Liver (tissue), 9 donors: ENCODE measurements around the gene ZNF746. TPM values are rescaled to one million over a fixed set of nuclear protein-coding genes. Genes with fewer than 3 reads are reported as not detected.

Experiments
- DNase-seq: peaks from one replicate; pipeline ENCODE4 v3.0.0-alpha.2; 2017; ENCODE audit warnings: low spot score
- H3K27ac ChIP-seq, 2 donors: one replicate each; pipeline ENCODE4 v1.7.0; 2013; ENCODE audit warnings: inconsistent platforms in 2 of 2, low read length in 2 of 2, control low read depth in 1 of 2, low read depth in 1 of 2, mild to moderate bottlenecking in 1 of 2
- H3K27me3 ChIP-seq, 4 donors: one replicate each; pipeline versions ENCODE4 v1.6.1 to v1.7.0; 2013; ENCODE audit warnings: low read length in 3 of 4, inconsistent platforms in 1 of 4, mild to moderate bottlenecking in 1 of 4, moderate library complexity in 1 of 4; ENCODE audit not compliant: control insufficient read depth in 4 of 4, insufficient read depth in 4 of 4
- H3K36me3 ChIP-seq, 4 donors: one replicate each; pipeline versions ENCODE4 v1.6.1 to v1.7.0; 2013; ENCODE audit warnings: low read length in 3 of 4, mild to moderate bottlenecking in 3 of 4, low read depth in 1 of 4, moderate library complexity in 1 of 4; ENCODE audit not compliant: control insufficient read depth in 4 of 4, insufficient read depth in 3 of 4
- H3K4me1 ChIP-seq, 4 donors: one replicate each; pipeline versions ENCODE4 v1.6.1 to v1.7.0; 2013; ENCODE audit warnings: low read length in 3 of 4, mild to moderate bottlenecking in 3 of 4, moderate library complexity in 1 of 4; ENCODE audit not compliant: control insufficient read depth in 4 of 4, insufficient read depth in 4 of 4
- H3K4me3 ChIP-seq, 3 donors: one replicate each; pipeline versions ENCODE4 v1.6.1 to v1.7.0; 2013; ENCODE audit warnings: low read length in 3 of 3, control low read depth in 1 of 3, low read depth in 1 of 3, mild to moderate bottlenecking in 1 of 3
- H3K9ac ChIP-seq, 2 donors: one replicate each; pipeline ENCODE4 v1.7.0; 2013; ENCODE audit warnings: low read length in 2 of 2, mild to moderate bottlenecking in 2 of 2, moderate library complexity in 2 of 2, control low read depth in 1 of 2, low read depth in 1 of 2
- H3K9me3 ChIP-seq, 4 donors: one replicate each; pipeline versions ENCODE4 v1.6.1 to v1.7.0; 2013; ENCODE audit warnings: low read length in 3 of 4; ENCODE audit not compliant: control insufficient read depth in 4 of 4
- ATF3 ChIP-seq: IDR thresholded peaks from 2 replicates; pipeline ENCODE4 v1.6.1; 2016; ENCODE audit warnings: antibody characterized with exemption
- CTCF ChIP-seq: fragments of 150-350 bp; IDR thresholded peaks from 2 replicates; pipeline ENCODE4 v1.5.1; 2017; ENCODE audit warnings: improper control_type of control experiment, low read depth, low read length; ENCODE audit not compliant: missing input control
- EGR1 ChIP-seq, 2 donors: IDR thresholded peaks; 2 replicates each; pipeline ENCODE4 v1.6.1; 2016 to 2018; ENCODE audit warnings: antibody characterized with exemption in 2 of 2, low read depth in 2 of 2
- FOXA1 ChIP-seq: IDR thresholded peaks from 2 replicates; pipeline ENCODE4 v1.6.1; 2016; ENCODE audit warnings: antibody characterized with exemption
- FOXA2 ChIP-seq: IDR thresholded peaks from 2 replicates; pipeline ENCODE4 v1.6.1; 2016; ENCODE audit warnings: antibody characterized with exemption
- GABPA ChIP-seq, 2 donors: IDR thresholded peaks in 1 of 2; conservative IDR thresholded peaks in 1 of 2; 2 replicates each; pipeline ENCODE4 v1.6.1; 2016; ENCODE audit warnings: antibody characterized with exemption in 2 of 2, mild to moderate bottlenecking in 1 of 2, moderate library complexity in 1 of 2
- HNF4A ChIP-seq, 2 donors: conservative IDR thresholded peaks; 2 replicates each; pipeline ENCODE4 v1.6.1; 2016; ENCODE audit warnings: antibody characterized with exemption in 2 of 2, mild to moderate bottlenecking in 2 of 2
- HNF4G ChIP-seq: IDR thresholded peaks from 2 replicates; pipeline ENCODE4 v1.6.1; 2016; ENCODE audit warnings: antibody characterized with exemption
- JUND ChIP-seq, 2 donors: IDR thresholded peaks; 2 replicates each; pipeline ENCODE4 v1.6.1; 2016; ENCODE audit warnings: antibody characterized with exemption in 2 of 2
- MAX ChIP-seq: IDR thresholded peaks from 2 replicates; pipeline ENCODE4 v1.6.1; 2016; ENCODE audit warnings: antibody characterized with exemption
- NR2F2 ChIP-seq: IDR thresholded peaks from 2 replicates; pipeline ENCODE4 v1.6.1; 2016; ENCODE audit warnings: antibody characterized with exemption
- RAD21 ChIP-seq, 2 donors: IDR thresholded peaks; 2 replicates each; pipeline ENCODE4 v1.6.1; 2016; ENCODE audit warnings: antibody characterized with exemption in 2 of 2, mild to moderate bottlenecking in 2 of 2
- REST ChIP-seq: IDR thresholded peaks from 2 replicates; pipeline ENCODE4 v1.6.1; 2016; ENCODE audit warnings: antibody characterized with exemption, mild to moderate bottlenecking
- RXRA ChIP-seq, 2 donors: IDR thresholded peaks; 2 replicates each; pipeline ENCODE4 v1.6.1; 2017 to 2018; ENCODE audit warnings: antibody characterized with exemption in 2 of 2, mild to moderate bottlenecking in 1 of 2
- SP1 ChIP-seq: IDR thresholded peaks from 2 replicates; pipeline ENCODE4 v1.6.1; 2018; ENCODE audit warnings: antibody characterized with exemption, mild to moderate bottlenecking
- TAF1 ChIP-seq: conservative IDR thresholded peaks from 2 replicates; pipeline ENCODE4 v1.6.1; 2016; ENCODE audit warnings: antibody characterized with exemption, mild to moderate bottlenecking
- YY1 ChIP-seq: IDR thresholded peaks from 2 replicates; pipeline ENCODE4 v1.6.1; 2016; ENCODE audit warnings: antibody characterized with exemption, mild to moderate bottlenecking
- ZBTB33 ChIP-seq: IDR thresholded peaks from 2 replicates; pipeline ENCODE4 v1.6.1; 2016; ENCODE audit warnings: antibody characterized with exemption
- WGBS: extraction: QIAGEN DNeasy Blood & Tissue Kit; methylation state at CpG from one replicate; pipeline ENCODE4 v1.1.7; 2013; 5-methylcytosine and 5-hydroxymethylcytosine counted together
- polyA plus RNA-seq, 2 donors: library from polyadenylated mRNA; stranded (reverse) in 1 of 2; unstranded in 1 of 2; fragments of 200-250 nt in 1 of 2; fragments of >200 nt in 1 of 2; fragmentation: Nextera tagmentation in 1 of 2; extraction: Ambion mirVana in 1 of 2; gene quantifications; one replicate each; pipeline versions ENCODE4 v1.2.1 to v1.2.3, GENCODE V29; 2013 to 2015
- total RNA-seq, 2 donors: library from RNA; depleted of rRNA; stranded (reverse); fragments of >200 nt; gene quantifications; one replicate each; pipeline ENCODE4 v1.2.3, GENCODE V29; 2014
- donor health status: healthy.
- donor health status: healthy.
- donor health status: healthy.
- donor health status: healthy.
- donor health status: healthy.

Gene ZNF746
- total and polyA plus RNA-seq, 4 donors, result 3.8 to 13.5 (median 9.2) TPM

GRCh38 chr7:149501651-149502050 is 4.0 kb upstream of the ZNF746 start:
- no peak for TF ChIP-seq NR2F2
- no peak for TF ChIP-seq JUND (IDR thresholded peaks at IDR 0.05)
- no peak for TF ChIP-seq FOXA2
- TF ChIP-seq SP1, result no peak
- no peak for TF ChIP-seq ZBTB33
- TF ChIP-seq YY1, result no peak
- no peak for TF ChIP-seq FOXA1
- no peak for TF ChIP-seq TAF1
- TF ChIP-seq HNF4G, result no peak
- TF ChIP-seq CTCF, result no peak
- no peak for TF ChIP-seq RAD21 (IDR thresholded peaks at IDR 0.05)
- no peak for TF ChIP-seq ATF3
- no peak for TF ChIP-seq EGR1 (IDR thresholded peaks at IDR 0.05; ENCODE audit: low read depth in 2 of 2)
- no peak for TF ChIP-seq RXRA (IDR thresholded peaks at IDR 0.05)
- TF ChIP-seq GABPA (IDR thresholded peaks at IDR 0.05 in 1 of 2, conservative IDR thresholded peaks at IDR 0.05 in 1 of 2), result no peak
- no peak for TF ChIP-seq REST
- no peak for TF ChIP-seq MAX
- Histone ChIP-seq H3K27me3 (no peaks in the 10 kb centered on the region), H3K9me3 (peaks cover 2 to 10% (median 2%) of the 10 kb centered on the region in 4 donors), H3K4me1 (peaks cover 0 to 10% (median 3%) of the 10 kb centered on the region in 4 donors), H3K27ac (no peak overlapping the region), H3K9ac (no peak overlapping the region), H3K36me3 (no peaks in the 10 kb centered on the region), H3K4me3 (no peak overlapping the region)
- 77% methylated on average over 13 of the region's 13 CpGs for WGBS
- DNase-seq, result no peak

- no peak for DNase-seq
- no peak overlapping the region for H3K4me3 ChIP-seq
- H3K36me3 ChIP-seq, result no peaks in the 10 kb centered on the region
- no peak overlapping the region for H3K9ac ChIP-seq
- WGBS, result 78% methylated on average over 4 of the region's 4 CpGs
- TF ChIP-seq EGR1 (IDR thresholded peaks at IDR 0.05; ENCODE audit: low read depth in 2 of 2) (no peak), HNF4A (conservative IDR thresholded peaks at IDR 0.05) (no peak), RAD21 (IDR thresholded peaks at IDR 0.05) (no peak), ATF3 (no peak), YY1 (no peak), GABPA (IDR thresholded peaks at IDR 0.05 in 1 of 2, conservative IDR thresholded peaks at IDR 0.05 in 1 of 2) (no peak)
- H3K27me3 ChIP-seq, result no peaks in the 10 kb centered on the region
- no peak overlapping the region for H3K27ac ChIP-seq
- peaks cover 1 to 17% (median 8%) of the 10 kb centered on the region in 4 donors for H3K4me1 ChIP-seq
- peaks cover 0 to 6% (median 0%) of the 10 kb centered on the region in 4 donors for H3K9me3 ChIP-seq
Measured at GRCh38 chr7:149500910-149501309, 3.3 kb upstream of the ZNF746 start.
